HCEC 1CT (cell line): ENCODE measurements around the gene NTN5.
"Not testable (repeated sequence)": the region's sequence is repeated elsewhere in the genome, so short reads cannot be mapped to it uniquely, and the experiment has no call there.

Experiments used
- DNase-seq: peaks from one replicate; pipeline ENCODE4 v3.0.0-alpha.2; 2017

Gene NTN5

GRCh38 chr19:48695743-48696352 is 23.0 kb upstream of the NTN5 start, which contains the start of gene FUT2:
Gene FUT2 (plus strand): TSS chr19:48695971. CDS start chr19:48702957, 6,986 bp downstream.
- DNase-seq: no peak

DNA sequence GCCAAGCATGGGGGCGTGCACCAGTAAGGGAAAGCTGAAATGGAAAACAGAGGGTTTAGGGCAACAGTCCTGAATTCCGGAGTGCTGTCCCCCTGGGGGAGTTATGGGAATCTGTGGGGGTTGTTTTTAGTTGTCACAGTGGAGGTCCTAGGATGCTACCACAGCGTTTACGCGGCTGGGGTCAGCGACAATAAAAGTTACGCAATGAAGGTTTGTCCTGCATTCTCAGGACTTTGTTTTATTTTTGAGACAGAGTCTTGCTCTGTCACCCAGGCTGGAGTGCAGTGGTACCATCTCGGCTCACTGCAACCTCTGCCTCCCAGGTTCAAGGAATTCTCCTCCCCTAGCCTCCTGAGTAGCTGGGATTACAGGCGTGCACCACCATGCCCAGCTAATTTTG is 20.8 kb upstream of the NTN5 start:
- not testable (repeated sequence) for DNase-seq

- no peak for DNase-seq
Observed at GRCh38 chr19:48689449-48689848, 16.6 kb upstream of the NTN5 start.

DNA sequence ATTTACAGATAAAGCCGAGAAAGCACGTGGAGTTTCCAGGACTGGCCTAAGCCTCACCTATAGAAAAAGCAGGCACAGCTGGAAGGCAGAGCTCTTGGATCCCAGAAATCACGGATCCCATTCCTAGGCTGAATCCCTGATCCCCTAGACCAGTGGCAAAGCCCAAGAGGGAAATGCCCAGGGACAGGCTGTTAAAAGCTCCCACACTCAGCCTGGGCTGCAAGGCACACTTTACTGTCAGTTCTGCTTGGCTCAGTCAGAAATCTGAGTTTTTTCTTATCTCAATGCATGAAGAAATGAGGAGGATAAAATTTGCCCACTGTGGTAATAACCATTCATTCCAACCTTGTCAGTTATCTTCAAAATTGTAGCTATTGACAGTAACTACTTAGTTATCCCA is 15.0 kb upstream of the NTN5 start:
- no peak for DNase-seq

GRCh38 chr19:48686637-48687036 is 13.8 kb upstream of the NTN5 start:
- DNase-seq: not testable (repeated sequence)

GRCh38 chr19:48686088-48686487 is 13.3 kb upstream of the NTN5 start:
- DNase-seq: no peak

DNA sequence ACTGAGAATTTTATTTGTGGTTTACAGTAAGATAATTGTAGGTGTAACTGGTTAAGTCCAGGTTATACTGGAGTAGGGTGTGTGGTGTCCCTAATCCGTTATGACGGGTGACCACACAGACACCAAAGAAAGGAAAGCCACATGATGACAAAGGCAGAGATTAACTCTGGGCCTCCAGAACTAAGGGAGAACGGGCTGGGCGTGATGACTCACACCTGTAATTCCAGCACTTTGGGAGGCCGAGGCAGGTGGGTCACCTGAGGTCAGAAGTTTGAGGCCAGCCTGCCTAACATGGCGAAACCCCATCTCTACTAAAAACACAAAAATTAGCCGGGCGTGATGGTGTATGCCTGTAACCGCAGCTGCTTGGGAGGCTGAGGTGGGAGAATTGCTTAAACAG is 12.8 kb upstream of the NTN5 start:
- DNase-seq: no peak

DNA sequence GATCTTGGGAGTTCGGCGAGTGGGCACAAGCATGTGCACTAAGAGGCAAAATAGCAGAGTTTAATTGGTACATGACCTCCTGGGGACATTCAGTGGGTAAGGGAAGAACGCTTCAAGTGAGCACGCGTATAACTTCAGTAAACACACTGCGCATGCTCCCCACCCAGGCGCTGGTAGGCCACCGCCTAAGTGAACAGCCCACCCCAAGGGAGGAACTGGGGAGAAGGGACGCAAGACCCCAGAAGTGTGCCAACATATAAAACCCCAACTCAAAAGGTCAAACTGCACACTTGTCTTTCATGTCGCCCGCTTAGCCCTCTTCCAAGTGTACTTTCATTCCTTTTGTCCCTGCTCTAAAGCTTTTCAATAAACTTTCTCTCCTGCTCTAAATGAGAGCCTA is 10.5 kb upstream of the NTN5 start:
- no peak for DNase-seq

GRCh38 chr19:48681127-48681470 is 8.3 kb upstream of the NTN5 start:
- DNase-seq: peak; percentile 43

DNA sequence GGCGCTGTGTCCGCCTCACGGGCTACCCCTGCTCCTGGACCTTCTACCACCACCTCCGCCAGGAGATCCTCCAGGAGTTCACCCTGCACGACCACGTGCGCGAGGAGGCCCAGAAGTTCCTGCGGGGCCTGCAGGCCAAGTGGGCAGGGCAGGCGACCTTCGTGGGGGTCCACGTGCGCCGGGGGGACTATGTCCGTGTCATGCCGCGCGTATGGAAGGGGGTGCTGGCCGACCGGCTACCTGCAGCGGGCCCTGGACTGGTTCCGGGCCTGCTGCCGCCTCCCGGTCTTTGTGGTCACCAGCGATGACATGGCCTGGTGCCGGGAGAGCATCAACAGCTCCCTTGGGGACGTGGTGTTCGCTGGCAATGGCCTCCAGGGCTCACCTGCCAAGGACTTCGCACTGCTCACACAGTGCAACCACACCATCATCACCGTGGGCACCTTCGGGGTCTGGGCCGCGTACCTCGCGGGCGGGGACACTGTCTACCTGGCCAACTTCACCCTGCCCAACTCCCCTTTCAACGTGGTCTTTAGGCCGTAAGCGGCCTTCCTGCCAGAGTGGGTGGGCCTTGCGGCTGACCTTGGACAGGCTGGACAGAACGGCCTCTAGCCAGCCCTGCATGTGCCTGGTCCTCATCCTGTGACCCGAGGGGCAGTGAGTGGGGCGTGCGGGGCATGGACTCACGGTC is 7.8 kb upstream of the NTN5 start:
- no peak for DNase-seq

DNA sequence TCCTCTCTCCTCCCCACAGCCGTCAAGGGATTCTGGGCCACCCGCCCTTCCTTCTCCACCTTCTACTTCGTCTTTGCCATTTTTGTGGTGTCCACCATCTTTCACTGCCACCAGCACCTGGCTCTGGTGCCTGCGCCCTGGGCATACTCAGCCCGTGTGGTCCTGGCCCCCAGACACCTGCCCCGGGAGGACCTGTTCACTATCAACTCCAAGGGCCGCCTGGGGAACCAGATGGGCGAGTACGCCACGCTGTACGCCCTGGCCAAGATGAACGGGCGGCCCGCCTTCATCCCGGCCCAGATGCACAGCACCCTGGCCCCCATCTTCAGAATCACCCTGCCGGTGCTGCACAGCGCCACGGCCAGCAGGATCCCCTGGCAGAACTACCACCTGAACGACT is 7.2 kb upstream of the NTN5 start:
- DNase-seq: not testable (repeated sequence)

DNA sequence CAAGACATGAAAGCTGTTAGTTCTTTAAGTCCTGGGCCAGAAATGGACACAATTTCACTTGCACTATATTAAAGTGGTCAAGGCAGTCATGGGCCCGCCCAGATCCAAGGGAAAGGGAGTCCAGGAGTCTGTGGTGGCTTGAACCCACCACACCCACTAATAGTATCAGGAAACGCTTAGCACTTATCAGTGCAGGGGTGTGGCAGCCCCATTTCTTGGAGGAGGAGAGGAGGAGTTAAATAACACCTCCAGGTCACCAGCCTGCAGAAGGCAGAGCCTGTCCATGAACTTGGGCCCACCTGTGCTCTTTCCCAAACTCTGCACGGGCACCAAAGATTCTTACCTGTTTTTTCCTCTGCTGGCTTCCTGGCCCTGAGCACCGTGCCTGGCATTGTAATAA is 5.4 kb upstream of the NTN5 start:
- no peak for DNase-seq

DNA sequence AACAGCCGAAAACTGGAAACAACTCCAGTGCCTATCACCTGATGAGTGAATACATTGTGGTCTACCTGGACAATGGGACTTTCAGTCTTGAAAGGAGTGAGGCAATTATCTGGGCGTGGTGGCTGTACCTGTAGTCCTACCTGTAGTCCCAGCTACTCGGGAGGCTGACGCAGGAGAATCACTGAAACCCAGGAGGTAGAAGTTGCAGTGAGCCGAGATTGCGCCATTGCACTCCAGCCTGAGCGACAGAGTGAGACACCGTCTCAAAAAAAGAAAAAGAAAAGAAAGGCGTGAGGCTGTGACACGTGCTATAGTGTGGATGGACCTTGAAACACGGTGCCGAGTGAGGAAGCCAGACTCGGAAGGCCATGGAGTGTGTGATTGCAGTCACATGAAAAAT is 4.1 kb upstream of the NTN5 start:
- DNase-seq: no peak

- no peak for DNase-seq
Observed at GRCh38 chr19:48676487-48676886, 3.7 kb upstream of the NTN5 start.

DNA sequence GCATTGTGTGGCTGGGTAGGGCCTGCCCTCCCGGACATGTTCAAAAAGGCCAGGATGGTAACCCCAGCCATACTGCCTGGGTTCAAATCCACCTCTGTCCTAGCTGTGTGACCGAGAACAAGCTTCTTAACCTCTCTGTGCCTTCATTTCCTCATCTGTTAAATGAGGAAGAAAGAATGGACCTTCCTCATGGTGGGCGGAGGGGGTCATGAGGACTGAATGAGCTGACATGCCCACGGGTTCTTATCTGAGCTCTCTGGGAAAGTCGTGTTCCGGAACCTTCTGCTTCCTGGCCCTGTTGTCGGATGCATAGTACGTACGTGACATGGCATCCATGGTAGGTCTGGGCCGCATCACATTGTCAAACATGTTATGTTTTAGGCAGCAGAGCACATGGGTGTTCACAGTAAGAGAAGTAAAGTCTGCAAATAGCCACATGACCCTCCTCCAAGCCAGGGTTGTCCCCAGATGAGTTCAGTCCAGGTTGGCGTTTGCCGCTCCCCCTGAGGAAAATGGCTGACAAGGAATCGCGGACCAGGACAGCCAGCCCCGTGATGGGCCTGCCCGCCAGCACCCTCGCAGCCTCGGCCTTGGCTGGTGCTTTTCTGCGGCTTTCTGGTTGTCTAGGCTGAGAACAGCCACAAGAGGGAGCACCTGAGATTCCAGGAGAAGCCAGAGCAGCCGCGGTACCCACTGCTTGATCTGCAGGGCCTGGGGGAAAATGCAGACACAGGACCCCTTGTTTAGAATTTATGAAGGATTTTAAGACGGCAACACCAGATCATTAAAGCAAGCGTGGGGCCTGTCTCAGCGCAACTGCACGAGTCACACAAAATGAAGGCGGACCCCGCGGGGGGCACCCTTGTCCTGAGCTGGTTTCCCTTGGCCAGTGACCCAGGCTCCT is 2.4 kb upstream of the NTN5 start:
- DNase-seq: peak; percentile 68

DNA sequence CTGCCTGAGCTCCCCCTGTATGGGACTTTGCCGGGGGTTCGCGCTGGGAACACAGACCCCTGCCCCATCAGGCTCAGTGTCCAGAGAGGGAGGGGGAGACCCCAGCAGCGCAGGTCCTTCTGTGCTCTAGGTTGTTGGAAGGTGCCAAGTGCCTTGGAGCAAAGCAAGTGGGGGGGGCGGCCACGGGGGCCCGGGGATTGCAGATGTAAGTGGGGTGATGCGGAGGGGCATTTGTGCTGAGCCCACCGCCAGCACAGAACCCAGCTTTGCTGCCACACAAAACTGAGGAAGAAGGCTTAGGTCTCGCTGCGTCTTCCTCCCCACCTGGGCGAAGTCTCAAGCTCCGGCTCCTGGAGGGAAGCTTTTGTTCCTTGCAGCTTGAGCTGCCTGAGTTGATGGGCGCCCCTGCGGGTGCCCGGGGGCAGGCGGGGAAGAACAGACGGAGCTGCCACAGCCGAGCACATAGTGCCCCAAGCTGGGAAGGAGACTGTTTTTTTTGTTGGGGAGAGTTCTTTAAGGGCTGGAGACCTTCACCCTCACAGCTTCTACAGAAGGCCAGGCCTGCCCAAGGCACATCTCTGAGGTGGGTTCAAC is 1.5 kb upstream of the NTN5 start:
- DNase-seq: no peak

DNA sequence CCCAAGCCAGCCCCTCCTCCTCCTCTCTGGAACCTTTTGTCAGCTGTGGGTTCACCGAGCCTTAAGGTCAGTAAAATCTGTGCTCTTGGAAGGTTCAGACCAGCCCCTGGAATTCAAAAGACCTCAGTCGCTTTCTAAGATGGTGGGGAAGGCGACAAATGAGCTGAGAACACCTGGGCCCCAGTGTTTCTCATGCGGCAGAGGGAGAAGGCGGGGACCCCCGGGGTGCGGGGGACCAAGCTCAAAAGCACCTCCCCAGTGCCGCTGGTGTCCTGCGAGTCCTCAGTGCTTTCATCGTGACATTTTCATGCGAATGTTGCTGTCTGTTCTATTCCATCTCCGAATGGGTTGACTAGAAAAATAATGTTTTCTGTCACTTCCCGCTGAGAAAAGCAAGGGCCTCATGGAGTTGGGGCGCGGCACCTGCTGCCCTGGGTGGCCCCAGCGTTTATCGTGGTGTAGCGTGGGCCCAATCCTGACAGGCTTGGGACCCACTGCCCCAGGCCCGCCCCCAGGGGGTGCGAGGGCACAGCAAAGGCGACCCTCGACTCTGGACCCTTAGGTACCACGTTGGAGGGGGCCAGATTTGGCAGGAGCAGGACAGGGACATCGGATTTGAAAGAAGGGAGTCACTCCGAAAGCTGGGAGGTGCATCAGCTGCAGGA is 751 bp upstream of the NTN5 start:
- DNase-seq: no peak

DNA sequence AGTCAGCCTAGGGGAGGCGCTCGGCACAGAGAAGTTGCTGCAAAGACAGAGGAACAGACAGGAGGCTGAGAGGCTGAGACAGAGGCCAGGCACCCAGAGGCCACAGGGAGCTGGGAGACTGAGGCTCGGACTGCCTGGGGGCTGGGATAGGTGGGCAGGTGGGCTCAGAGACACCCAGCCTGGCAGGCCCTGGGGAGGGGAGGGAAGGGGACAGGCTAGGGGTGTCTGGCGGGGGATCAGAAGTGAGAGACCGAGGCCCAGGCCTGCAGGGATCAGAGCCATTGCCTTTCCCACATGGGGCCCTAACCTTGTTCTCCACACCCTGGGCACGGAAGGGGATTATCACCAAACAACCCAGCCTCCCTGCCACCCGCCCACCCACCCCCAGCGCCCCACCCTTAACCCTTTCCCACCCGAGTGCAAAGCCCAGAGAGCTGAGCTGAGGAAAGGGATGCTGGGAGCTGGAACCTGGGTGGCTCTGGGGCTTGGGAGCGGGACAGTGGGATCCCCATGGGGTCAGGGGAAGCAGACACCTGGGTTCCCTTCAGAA is 1.3 kb downstream of the NTN5 start:
- DNase-seq: no peak

- no peak for DNase-seq
Observed at GRCh38 chr19:48670699-48671445, 1.9 kb downstream of the NTN5 start.

DNA sequence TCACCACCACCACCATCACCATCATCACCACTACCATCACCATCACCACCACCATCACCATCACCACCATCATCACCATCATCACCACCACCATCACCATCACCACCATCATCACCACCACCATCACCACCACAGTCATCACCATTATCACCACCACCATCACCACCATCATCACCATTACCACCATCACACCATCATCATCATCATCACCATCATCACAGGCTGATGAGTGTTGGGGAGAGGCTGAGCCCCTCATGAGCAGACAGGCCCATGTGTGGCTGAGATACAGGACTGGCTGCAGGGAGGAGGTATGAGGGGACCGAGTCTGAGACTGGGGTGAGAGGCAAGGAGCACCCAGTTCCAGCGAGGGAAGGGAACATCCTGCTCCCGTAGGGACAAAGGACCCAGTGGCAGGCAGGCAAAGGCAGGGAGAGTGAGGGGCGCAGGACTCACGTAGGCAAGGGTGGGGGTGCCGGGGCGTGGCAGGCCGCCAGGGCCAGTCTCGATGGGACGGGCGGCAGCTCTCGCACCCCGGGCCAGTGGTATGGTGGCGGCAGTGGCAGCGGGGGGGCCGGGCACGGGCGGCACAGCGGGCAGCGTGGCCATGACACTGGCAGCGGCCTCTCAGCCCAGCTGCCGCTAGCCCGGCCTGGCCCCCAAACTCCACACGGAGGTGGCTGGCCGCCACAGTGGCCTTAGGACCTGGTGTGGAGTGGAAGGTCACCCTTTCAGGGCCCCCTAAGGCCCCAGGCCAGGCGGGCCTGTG is 2.7 kb downstream of the NTN5 start:
- no peak for DNase-seq

GRCh38 chr19:48668761-48669160 is 4.1 kb downstream of the NTN5 start:
- no peak for DNase-seq
